ENCODE measurements around the gene ARPP19.

DNA sequence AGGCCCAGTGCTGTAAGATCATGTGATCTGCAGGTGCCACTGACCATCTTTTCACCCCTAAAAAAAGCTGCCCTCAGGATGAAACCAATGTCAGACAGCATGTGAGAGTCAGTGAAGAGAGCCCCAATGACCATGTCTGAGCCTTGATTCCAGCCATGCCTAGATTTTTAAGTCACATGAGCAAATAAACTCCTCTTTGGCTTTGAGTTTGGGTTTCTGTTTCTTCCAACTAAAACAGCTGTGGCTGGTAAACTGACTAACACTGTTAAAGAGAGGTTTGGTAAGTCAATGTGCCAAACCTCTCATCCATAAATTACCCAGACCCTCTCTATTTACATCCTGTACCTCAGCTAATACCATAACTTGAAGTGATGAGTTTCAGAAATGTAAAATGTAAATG is 48.4 kb downstream of the ARPP19 start:
- TF ChIP-seq JUNB (IDR thresholded peaks at IDR 0.05) = no peak
- no peak for TF ChIP-seq POLR2AphosphoS5 (IDR thresholded peaks at IDR 0.05; ENCODE audit: low read length)
- TF ChIP-seq NFYB (IDR thresholded peaks at IDR 0.05; ENCODE audit: insufficient read depth, low read depth, low read length) = no peak
- TF ChIP-seq, protein P1, sequence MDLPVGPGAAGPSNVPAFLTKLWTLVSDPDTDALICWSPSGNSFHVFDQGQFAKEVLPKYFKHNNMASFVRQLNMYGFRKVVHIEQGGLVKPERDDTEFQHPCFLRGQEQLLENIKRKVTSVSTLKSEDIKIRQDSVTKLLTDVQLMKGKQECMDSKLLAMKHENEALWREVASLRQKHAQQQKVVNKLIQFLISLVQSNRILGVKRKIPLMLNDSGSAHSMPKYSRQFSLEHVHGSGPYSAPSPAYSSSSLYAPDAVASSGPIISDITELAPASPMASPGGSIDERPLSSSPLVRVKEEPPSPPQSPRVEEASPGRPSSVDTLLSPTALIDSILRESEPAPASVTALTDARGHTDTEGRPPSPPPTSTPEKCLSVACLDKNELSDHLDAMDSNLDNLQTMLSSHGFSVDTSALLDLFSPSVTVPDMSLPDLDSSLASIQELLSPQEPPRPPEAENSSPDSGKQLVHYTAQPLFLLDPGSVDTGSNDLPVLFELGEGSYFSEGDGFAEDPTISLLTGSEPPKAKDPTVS (IDR thresholded peaks at IDR 0.05; ENCODE audit: low read depth, low read length) = no peak
- TF ChIP-seq HDAC6 (IDR thresholded peaks at IDR 0.05; ENCODE audit: unreplicated experiment) = no peak
- no peak for TF ChIP-seq CBFB (IDR thresholded peaks at IDR 0.05; ENCODE audit: low read depth)
- no peak for TF ChIP-seq BRCA1 (IDR thresholded peaks at IDR 0.05; ENCODE audit: low read depth, low read length)
- TF ChIP-seq, protein P2, sequence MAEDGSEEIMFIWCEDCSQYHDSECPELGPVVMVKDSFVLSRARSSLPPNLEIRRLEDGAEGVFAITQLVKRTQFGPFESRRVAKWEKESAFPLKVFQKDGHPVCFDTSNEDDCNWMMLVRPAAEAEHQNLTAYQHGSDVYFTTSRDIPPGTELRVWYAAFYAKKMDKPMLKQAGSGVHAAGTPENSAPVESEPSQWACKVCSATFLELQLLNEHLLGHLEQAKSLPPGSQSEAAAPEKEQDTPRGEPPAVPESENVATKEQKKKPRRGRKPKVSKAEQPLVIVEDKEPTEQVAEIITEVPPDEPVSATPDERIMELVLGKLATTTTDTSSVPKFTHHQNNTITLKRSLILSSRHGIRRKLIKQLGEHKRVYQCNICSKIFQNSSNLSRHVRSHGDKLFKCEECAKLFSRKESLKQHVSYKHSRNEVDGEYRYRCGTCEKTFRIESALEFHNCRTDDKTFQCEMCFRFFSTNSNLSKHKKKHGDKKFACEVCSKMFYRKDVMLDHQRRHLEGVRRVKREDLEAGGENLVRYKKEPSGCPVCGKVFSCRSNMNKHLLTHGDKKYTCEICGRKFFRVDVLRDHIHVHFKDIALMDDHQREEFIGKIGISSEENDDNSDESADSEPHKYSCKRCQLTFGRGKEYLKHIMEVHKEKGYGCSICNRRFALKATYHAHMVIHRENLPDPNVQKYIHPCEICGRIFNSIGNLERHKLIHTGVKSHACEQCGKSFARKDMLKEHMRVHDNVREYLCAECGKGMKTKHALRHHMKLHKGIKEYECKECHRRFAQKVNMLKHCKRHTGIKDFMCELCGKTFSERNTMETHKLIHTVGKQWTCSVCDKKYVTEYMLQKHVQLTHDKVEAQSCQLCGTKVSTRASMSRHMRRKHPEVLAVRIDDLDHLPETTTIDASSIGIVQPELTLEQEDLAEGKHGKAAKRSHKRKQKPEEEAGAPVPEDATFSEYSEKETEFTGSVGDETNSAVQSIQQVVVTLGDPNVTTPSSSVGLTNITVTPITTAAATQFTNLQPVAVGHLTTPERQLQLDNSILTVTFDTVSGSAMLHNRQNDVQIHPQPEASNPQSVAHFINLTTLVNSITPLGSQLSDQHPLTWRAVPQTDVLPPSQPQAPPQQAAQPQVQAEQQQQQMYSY (CRISPR knock-in tag; IDR thresholded peaks at IDR 0.05) = no peak
- TF ChIP-seq CHD4 (IDR thresholded peaks at IDR 0.05) = no peak
- no peak for TF ChIP-seq POLR2A (IDR thresholded peaks at IDR 0.05; ENCODE audit: low read depth, low read length)

All from GM12878 (cell line).